GM19328 (cell line): ENCODE results near the gene TFF2.

Experiments
- ATAC-seq: cut with Tn5 transposase; IDR thresholded peaks from one replicate; pipeline ENCODE4 v1.9.1; 2021; ENCODE audit warnings: mild to moderate bottlenecking, moderate library complexity; ENCODE audit not compliant: unreplicated experiment

TFF2 gene

DNA sequence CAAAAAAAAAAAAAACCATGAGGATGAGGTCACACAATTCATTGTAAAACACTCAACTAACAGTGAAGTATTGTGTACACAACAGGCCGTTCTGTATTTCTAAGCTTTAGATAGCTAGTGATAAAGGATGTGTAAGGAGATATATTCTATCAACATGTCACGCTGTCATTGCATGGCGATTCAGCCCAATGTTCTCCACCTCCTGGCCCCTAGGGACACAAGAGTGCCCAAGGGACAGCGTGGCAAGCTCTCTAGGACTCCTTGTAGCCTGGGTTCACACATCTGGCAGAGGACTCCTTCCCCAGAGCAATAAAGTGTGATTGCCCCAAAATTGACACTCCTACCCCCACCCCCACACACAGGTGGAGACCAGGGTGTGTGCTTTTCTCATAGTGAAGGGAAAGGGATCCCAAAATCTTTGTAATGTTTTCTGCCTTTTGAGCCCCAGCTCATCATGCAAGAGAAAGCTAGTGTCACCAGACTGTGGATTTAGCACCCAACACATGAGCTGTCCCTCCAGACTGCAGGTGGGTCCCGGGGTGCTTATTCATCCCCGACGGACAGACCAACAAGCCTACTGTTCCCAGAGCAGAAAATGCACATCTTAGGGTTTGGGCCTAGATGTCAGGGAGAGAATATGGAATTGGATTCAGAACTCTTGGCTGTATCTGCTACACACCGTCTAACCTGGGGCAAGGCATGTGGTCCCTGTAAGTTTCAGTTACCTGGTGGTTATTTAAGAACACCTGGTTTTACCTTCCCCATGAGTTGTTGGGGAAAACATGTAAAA, 33.6 kb upstream of the TFF2 start:
- no peak for ATAC-seq

DNA sequence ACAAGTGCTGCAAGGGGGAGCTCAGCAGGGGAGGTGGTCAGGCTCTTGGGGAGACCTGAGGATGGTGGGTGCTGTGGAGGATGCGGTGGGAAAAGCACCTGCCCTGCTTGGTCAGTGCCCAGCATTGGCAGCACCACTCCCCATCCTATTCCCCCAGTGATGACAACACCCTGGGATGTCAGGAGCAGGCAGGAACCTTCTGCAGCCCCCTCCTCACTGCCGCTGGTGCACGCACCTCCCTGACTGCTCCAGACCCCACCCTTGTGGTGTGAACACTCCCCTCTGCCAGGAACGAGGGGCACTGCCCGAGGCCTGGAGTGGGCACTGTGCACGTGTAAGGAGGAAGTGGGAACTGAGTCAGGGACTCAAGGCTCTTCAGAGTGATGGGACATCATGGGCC, 32.5 kb upstream of the TFF2 start:
- ATAC-seq = no peak

DNA sequence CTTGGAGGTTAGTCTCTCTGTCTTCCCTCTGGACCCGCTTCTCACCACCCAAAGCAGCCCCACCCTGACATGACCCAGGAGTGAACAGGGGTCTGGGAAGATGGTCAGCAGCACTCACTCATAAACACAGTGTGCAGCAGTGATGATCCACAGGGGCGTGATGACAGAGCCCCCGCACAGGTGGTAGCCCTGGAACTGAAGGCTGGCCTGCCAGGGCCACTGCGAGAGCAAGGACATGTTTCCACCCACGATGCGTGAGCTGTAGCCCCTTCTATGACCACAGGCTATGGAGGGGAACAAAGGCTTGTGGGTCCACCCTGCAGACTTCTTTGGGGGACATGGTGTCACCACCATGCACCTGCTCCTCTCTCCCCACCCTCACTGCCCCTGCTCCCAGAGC, 32.1 kb upstream of the TFF2 start:
- ATAC-seq = no peak

DNA sequence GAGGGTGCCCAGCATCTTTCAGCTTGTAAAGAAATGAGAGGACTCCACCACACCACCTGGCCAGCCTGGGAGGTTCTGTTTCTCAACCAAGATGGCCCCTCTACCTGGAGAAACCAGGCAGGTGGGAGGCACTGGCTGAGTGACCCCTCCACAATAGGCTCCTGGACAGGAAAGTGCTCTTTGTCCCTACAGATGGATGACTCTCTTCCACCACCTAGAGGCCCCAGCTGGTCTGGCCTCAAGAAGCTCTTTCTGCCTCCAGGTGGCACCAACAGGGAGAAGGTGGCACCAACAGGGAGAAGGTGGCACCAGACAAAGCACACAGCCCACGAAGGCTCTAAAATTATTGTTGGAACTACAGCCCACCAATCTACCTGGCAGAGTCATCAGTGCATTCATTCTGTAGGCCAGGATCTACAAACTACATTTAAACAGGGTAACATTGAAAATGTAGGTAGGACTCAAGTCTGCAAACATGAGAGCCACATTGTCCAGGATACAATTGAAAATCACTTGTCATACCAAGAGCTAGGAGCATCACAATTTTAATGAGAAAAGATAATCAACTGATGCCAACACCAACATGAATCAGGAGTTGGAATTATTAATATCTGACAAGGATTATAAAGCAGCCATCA, 30.7 kb upstream of the TFF2 start:
- no peak for ATAC-seq

DNA sequence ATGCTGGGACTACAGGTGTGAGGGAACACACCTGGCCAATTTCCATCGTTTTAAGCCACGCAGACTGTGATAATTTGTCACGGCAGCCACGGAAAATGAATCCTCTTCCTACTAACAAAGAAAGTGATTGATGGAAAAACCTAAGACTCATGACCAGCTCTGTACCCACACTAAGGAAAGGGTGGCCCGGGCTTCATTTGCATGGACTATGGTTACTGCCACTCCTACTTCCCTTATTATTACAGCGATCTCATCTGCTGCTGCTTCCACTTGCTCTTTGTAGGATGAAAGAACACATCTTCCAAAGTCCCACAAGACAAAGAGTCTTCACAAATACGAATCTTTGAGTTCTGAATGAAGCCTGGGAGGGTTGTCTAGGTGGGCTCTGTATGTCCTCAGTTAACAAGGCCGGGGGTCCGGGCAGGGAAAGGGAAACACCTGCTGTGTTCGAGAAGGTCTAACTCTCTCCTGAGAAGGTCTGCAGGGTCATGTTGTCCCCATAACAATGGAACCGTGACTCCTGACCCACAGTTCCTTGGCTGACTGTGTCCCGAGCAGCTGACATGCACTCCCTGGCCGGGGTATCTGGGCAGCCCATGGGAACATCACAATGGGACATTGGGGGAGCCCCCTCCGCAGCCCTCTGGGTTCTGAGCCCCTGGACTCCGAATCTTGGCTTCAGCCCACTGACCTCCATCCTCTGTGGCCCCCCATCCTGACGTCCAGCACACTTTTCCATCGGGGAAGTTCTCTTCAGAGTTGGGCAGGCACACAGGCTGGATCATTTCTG, 28.8 kb upstream of the TFF2 start:
- no peak for ATAC-seq

DNA sequence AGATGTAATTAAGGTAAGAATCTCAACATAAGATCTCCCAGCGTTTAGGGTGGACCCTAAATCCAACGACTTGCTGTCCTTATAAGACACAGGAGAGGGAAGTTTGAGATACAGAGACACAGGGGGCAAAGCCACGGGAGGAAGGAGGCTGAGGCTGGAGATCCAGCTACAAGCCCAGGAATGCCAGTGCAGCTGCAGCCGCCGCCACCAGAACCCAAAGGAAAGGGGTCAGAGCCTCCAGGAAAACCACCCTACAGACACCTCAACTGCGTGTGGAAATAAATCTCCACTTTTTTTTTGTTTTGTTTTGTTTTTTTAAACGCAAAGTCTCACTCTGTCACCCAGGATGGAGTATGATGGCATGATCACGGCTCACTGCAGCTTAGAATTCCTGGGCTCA, 27.6 kb upstream of the TFF2 start:
- ATAC-seq = no peak

DNA sequence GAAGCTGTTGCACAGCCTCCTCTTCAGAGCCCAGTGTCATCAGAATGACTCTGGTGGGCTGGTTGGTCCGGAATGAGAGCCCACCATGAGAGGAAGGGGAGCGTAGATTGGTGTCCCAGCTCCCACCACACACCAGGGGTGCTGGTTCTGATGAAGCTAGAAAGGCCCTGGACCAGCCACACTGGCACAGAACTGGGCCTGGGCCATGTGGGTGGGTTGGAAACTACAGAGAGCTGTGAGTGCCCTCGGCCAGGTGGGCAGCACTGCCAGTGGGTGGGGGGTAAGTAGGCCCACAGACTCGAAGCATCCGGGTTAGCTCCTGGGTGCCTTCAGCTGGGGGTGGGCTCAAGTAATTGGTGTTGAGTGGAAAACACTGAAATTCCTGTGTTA, 27.2 kb upstream of the TFF2 start:
- no peak for ATAC-seq

DNA sequence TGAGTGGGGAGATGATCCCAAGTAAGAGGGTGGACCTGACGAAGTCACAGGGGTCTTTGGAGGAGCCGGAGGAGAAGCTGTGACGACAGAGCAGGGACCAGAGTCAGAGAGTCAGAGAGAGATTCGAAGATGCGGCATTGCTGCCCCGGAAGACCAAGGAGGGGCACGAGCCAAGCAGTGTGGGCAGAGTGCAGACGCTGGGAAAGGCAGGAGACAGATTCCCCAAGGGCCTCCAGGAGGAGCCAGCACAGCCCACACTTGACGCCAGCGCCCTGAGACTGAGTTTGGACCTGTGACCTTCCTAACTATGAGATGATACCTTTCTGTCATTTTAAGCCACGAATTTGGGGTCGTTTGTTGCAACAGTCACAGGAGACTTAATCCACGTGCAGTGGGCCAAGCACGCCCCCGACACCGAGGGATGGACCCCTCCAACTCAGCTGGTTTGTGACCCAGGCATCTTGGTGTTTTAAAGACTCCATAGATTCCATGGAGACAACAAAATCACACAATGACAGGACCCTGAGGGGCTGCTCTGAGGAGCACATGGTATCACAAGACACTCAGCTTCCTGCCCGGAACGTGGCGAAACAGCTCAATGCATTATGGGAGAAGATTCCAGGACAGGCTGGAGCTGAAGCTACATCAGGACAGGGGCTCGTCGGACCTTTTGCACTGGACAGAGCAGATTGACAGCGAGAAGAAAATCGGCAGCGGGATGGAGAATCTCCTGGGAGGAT, 26.6 kb upstream of the TFF2 start:
- ATAC-seq = no peak

DNA sequence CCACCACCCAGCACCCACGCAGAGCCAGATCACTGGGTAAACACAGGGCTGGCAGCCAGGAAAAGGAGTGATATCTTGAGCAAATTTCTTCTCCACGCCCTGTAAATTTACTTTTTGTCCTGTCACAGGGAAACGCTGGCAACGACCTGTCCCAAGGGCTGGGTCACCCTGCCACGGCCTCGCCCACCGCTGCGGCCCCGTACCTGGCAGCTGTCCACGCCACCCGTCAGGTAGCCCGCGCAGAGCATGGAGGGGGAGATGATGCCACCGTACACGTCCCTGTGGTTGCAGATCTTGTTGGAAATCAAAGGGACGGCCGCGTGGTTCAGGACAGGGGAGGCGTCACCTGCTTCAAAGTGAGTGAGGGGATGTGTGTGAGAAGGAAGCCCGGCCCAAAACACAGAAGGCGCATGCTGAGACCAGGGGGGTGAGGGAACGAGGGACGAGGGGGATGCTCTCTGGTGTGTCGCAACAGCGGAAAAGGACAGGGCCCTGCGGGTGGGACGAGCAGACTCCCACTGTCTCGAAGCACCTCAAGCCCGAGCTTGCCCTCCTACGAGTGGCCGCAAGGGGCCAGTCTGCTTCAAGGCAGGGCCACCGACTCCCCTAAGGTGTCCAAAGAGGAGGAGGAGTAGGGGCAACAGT, 25.7 kb upstream of the TFF2 start:
- no peak for ATAC-seq

DNA sequence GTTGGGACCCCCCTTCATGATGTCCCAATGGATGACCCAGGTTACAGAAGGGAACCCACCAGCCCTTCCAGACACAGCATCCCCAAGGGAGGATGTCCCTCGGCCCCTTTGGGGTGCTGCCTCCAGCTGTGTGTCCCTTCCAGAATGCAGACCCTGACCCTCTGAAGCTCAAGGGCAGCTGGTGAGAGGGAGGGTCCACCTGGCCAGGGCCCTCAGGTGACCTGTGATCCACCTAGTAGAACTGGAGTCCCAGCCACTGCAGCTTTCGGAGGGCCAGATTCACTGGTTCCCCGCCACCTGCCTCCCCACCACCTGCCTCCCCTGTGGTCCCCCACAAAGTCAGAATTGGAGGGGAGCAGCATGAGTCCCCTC, 25.2 kb upstream of the TFF2 start:
- no peak for ATAC-seq

DNA sequence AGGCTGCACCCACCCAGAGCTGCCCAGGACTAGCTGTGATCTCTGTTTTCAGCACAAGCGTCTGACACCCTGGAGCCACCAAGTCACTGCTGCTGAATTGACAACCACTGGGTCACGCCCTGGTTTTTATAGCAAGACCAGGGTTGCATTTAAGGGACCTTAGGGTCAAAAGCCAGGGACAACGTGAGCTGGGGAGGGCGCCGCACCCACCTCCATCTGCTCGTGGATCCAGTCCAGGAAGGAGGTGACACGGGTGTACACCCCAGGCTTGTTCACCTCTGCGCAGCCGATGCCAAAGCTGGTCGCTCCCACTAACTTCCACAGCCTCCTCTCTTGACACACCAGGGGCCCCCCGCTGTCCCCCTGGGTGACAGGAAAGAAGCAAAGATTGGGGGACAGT, 24.7 kb upstream of the TFF2 start:
- no peak for ATAC-seq

DNA sequence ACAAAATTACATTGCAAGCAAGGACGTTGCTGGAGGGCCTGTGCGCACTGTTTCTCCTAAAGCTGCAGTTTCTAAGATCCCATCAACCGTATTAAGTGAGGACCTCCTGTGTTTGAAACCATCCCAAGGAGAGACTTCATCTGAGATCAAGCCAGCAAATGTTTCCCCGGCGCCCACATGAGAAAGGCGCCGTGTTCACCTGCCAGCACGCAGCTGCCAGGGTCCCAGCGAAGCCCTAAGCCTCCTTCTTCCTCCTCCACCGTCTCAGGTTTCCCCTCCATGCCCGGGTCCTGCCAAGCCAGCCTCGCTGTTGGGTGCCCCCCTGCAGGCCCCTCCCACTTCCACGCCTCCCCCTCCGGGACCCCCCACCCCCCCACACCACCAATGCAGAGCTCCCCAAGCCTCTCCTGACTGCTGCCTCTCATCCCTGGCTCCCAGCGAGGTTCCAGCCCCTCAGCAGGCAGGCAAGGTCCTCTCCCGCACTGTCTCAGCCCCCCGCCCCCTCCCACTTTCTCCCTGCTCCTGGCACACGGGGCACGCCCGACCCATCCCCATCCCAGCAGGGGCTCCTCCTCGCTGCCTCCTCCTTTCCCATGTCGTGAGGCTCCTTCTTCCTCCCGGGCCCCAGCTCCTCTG, 24.2 kb upstream of the TFF2 start:
- no peak for ATAC-seq

DNA sequence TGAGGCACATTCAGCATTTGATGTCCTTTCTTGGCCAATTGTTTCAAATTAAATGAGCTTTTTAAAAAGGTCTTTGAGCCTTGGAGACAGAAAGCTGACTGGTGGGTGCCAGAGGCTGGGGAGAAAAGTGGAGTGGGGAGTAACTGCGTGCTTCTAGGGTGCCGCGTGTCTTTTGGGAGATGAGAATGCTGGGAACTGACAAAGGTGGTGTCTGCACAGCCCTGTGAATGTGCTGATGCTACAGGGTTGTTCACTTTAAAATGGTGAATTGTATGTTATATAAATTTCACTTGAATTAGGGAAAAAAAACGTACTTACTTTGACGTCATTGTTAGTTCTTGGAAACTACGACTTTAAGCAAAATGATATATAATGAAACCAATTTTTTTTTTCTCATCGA, 23.7 kb upstream of the TFF2 start:
- no peak for ATAC-seq

DNA sequence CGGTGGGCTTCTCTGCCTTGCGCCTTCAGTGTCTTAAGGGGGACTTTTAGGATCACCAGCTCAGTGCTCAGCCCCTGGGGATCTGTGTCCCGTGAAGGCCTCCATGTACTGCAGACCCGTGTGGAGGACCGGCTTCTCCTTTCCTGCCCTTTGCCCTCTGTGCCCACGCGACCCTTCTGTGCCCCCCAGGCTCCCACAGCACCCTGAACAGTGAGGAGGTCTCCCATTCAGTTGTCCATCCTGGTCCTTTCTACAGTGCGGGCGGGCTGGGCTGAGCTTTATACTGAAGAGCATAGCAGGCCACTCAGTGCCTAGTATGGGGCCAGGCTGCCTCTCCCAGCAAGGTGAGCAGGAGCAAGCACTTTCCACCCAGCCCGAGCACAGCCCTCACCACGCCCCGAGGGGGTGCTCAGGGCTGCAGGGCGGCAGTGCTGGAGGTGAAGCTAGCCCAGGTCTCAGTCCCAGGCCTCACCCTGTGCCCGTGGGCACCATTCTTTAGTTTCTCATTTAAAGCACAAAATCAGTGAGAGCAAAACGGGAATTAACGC, 23.2 kb upstream of the TFF2 start:
- no peak for ATAC-seq

DNA sequence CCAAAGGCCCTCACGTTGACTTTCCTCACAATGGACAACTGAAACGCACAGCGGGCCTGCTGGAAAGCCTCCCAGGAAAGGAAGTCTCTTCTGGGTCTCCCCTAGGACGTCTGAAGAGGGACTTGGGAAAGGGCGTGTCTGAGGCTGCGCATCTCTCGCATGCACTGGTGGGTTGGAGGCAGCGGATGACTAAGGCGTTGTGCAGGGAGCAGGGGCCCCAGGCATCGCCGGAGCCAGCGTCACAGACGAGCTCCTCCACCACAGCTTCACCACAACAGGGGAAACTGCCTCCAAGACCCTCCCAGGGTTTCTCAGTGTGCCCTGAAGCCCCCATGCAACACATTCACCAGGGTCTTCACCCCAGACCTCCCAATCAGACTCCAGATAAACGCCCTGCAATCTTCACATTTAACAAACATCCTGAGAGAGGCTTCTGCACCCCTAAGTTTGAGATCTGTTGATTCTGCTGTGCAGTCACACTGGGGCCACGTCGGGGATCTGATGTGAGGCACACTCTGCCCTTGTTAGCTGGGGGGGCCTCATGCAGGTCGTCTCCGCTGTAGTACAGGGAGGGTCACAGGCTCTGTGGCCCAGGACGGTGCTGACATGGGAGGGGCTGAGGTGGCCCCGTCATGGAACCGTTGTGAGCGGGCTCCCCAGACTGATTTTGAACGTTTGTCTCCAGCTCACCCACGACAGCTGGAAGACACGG, 22.6 kb upstream of the TFF2 start:
- ATAC-seq = no peak

DNA sequence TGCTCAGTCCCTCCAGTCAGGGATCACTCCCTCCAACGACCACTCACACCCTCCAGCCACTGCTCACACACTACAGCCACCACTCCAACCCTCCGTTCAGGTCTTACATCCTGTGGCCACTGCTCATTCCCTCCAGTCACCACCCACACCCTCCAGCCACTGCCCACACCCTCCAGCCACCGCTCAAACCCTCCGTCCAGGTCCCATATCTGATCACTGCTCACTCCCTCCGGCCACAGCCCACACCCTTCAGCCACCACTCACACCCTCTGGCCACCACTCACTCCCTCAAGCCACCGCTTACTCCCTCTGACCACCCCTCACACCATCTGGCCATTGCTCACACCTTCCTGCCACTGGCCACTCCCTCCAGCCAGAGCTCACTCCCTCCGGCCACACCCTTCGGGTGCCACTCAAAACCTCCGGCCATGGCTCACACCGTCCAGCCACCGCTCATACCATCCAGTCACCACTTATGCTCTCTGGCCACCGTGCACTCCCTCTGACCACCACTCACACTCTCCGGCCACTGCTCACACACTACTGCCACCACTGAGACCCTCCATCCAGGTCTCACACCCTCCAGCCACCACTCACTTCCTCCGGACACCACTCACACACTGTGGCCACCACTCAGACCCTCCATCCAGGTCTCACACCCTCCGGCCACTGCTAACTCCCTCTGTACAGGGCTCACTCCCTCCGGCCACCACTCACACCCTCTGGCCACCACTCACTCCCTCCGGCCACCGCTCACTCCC, 20.3 kb upstream of the TFF2 start:
- no peak for ATAC-seq

DNA sequence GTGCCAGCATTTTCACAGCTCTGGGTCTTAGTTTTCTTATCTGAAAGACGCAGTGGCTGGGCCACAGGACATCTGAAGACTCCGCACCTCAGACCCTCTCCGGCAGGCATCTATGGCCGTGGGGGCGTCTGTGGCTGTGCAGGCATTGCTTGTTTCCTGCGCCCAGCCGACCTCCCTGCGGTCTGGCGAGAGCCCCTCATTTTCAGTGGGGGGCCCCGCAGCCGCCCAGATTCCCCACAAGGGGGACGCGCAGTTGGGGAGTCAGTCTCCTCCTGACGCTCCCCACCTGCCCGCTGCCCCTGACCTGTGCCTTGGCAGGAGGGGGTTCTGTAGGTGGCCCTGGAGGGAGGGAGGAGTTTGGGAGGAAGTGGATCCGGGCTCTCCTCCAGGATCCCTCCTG, 19.0 kb upstream of the TFF2 start:
- ATAC-seq = no peak

DNA sequence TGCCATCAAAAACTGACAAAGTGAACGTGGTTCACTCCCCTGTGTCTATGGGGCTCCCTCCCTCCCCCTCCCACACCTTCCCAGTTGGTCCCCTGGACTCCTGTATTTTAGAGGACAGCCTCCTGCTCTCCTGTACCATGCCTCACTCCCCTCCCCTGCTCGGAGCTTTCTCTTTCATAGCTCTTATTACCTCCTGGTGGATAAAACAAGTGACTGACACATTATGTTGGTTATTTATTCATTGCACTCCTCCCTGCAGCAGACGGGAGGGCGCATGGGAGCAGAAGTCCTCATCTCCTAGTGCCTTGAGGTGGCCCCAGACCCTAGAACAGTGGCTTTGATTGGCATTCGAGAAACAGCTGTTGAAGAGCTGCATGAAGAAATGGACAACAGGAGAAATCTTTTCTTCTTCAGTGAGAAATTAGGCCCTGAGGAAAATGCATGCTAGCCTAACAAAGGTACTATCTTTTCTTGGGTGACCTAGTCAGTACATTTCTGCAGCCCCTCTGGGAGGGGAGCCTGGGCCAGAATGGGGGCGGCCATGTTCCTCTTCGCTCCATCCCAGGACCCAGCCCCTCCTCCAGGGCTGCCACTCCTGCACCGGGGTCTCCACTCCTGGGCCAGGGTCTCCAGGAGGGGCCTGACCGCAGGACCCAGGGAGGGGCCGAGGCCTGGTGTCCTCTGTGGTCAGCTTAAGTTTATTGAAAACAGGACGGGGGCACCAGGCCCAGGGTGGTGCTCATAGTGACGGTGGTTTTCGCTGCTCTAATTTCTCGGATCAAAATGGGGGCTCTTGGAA, 16.8 kb upstream of the TFF2 start:
- no peak for ATAC-seq
